Measurements from ENCODE around the gene IRF7. TPM values are rescaled to one million over a fixed set of nuclear protein-coding genes. Genes with fewer than 3 reads are reported as not detected.

IRF7 gene
- total RNA-seq, 1 experiment from 2014 or later = 9.5 TPM

GRCh38 chr11:640021-640706 is 24.4 kb upstream of the IRF7 start:
- peaks cover 40% of the 10 kb centered on the region for H3K36me3 Mint-ChIP-seq (ENCODE audit: insufficient read depth, unreplicated experiment)
- no peak for TF ChIP-seq CTCF (IDR thresholded peaks at IDR 0.05; ENCODE audit: unreplicated experiment)
- ChIA-PET CTCF (no interaction called here), POLR2A (interaction anchor here (3.0 kb wide), 1 partner anchor 10 kb away, joined by 10 read pairs; no protein-coding TSS in a partner anchor)
- H3K4me3 Mint-ChIP-seq (ENCODE audit: unreplicated experiment) = no peak overlapping the region
- no peaks in the 10 kb centered on the region for H3K9me3 Mint-ChIP-seq (ENCODE audit: unreplicated experiment)
- intact Hi-C loops (cut with micrococcal nuclease) = no loop called here
- no TSS peak for BruUV-seq (replicated peaks)
- H3K27me3 Mint-ChIP-seq (ENCODE audit: insufficient read depth, unreplicated experiment) = no peaks in the 10 kb centered on the region
- H3K4me1 Mint-ChIP-seq (ENCODE audit: insufficient read depth, unreplicated experiment) = no peaks in the 10 kb centered on the region
- H3K27ac Mint-ChIP-seq (ENCODE audit: low read depth, unreplicated experiment) = no peak overlapping the region
- DNase-seq (ENCODE audit: unreplicated experiment) = no peak

GRCh38 chr11:639332-639955 is 23.7 kb upstream of the IRF7 start:
- ChIA-PET POLR2A (interaction anchor here (1.3 kb wide), 1 partner anchor 48 kb away, joined by 3 read pairs; no protein-coding TSS in a partner anchor), CTCF (no interaction called here)
- Mint-ChIP-seq H3K4me1 (ENCODE audit: insufficient read depth, unreplicated experiment) (no peaks in the 10 kb centered on the region), H3K27me3 (ENCODE audit: insufficient read depth, unreplicated experiment) (no peaks in the 10 kb centered on the region), H3K27ac (ENCODE audit: low read depth, unreplicated experiment) (no peak overlapping the region), H3K9me3 (ENCODE audit: unreplicated experiment) (no peaks in the 10 kb centered on the region), H3K36me3 (ENCODE audit: insufficient read depth, unreplicated experiment) (peaks cover 40% of the 10 kb centered on the region), H3K4me3 (ENCODE audit: unreplicated experiment) (no peak overlapping the region)
- no peak for DNase-seq (ENCODE audit: unreplicated experiment)
- intact Hi-C loops (cut with micrococcal nuclease) = no loop called here
- no peak for TF ChIP-seq CTCF (IDR thresholded peaks at IDR 0.05; ENCODE audit: unreplicated experiment)
- no TSS peak for BruUV-seq (replicated peaks)

GRCh38 chr11:638631-639331 is 23.0 kb upstream of the IRF7 start:
- no peak for DNase-seq (ENCODE audit: unreplicated experiment)
- TF ChIP-seq CTCF (IDR thresholded peaks at IDR 0.05; ENCODE audit: unreplicated experiment) = no peak
- Mint-ChIP-seq H3K27me3 (ENCODE audit: insufficient read depth, unreplicated experiment) (no peaks in the 10 kb centered on the region), H3K9me3 (ENCODE audit: unreplicated experiment) (no peaks in the 10 kb centered on the region), H3K36me3 (ENCODE audit: insufficient read depth, unreplicated experiment) (peaks cover 40% of the 10 kb centered on the region), H3K4me1 (ENCODE audit: insufficient read depth, unreplicated experiment) (no peaks in the 10 kb centered on the region), H3K4me3 (ENCODE audit: unreplicated experiment) (no peak overlapping the region), H3K27ac (ENCODE audit: low read depth, unreplicated experiment) (no peak overlapping the region)
- ChIA-PET CTCF (no interaction called here), POLR2A (interaction anchor here (1.2 to 1.3 kb wide), 2 partner anchors 16 to 49 kb away, joined by 3 read pairs; no protein-coding TSS in a partner anchor)
- intact Hi-C loops (cut with micrococcal nuclease) = no loop called here
- no TSS peak for BruUV-seq (replicated peaks)

All from MCF 10A (cell line).